ENCODE data around the gene TP53RK. TPM values are rescaled to one million over a fixed set of nuclear protein-coding genes. Genes with fewer than 3 reads are reported as not detected.

The TP53RK gene
- polyA plus RNA-seq, 1 donor from 2014 or later: 22.7 TPM

DNA sequence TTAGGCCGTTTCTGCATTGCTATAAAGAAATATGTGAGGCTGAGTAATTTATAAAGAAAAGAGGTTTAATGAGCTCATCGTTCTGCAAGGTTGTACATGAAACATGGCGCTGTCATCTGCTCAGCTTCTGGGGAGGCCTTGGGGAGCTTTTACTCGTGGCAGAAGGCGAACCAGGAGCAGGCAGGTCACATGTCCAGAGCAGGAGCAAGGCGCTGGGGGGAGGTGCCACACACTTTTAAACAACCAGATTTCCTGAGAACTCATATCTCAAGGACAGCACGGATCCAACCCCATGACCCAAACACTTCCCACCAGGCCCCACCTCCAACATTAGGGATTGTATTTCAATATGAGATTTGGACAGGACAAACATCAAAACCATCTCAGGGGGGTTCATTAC lies 31.6 kb downstream of the TP53RK start:
- H3K9ac ChIP-seq (ENCODE audit: low read length): no peak overlapping the region
- H2AFZ ChIP-seq (ENCODE audit: low read depth, low read length): no peak overlapping the region
- TF ChIP-seq, protein P1, sequence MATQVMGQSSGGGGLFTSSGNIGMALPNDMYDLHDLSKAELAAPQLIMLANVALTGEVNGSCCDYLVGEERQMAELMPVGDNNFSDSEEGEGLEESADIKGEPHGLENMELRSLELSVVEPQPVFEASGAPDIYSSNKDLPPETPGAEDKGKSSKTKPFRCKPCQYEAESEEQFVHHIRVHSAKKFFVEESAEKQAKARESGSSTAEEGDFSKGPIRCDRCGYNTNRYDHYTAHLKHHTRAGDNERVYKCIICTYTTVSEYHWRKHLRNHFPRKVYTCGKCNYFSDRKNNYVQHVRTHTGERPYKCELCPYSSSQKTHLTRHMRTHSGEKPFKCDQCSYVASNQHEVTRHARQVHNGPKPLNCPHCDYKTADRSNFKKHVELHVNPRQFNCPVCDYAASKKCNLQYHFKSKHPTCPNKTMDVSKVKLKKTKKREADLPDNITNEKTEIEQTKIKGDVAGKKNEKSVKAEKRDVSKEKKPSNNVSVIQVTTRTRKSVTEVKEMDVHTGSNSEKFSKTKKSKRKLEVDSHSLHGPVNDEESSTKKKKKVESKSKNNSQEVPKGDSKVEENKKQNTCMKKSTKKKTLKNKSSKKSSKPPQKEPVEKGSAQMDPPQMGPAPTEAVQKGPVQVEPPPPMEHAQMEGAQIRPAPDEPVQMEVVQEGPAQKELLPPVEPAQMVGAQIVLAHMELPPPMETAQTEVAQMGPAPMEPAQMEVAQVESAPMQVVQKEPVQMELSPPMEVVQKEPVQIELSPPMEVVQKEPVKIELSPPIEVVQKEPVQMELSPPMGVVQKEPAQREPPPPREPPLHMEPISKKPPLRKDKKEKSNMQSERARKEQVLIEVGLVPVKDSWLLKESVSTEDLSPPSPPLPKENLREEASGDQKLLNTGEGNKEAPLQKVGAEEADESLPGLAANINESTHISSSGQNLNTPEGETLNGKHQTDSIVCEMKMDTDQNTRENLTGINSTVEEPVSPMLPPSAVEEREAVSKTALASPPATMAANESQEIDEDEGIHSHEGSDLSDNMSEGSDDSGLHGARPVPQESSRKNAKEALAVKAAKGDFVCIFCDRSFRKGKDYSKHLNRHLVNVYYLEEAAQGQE (IDR thresholded peaks at IDR 0.05; ENCODE audit: borderline replicate concordance): no peak
- TF ChIP-seq SMC3 (conservative IDR thresholded peaks at IDR 0.05; ENCODE audit: poor library complexity) (no peak), RAD21 (conservative IDR thresholded peaks at IDR 0.05) (no peak), POLR2AphosphoS5 (IDR thresholded peaks at IDR 0.05) (no peak), TAF1 (IDR thresholded peaks at IDR 0.05; ENCODE audit: low read depth) (no peak), EZH2 (IDR thresholded peaks at IDR 0.05; ENCODE audit: borderline replicate concordance, insufficient read depth, low read length, poor library complexity, severe bottlenecking) (no peak), MXI1 (conservative IDR thresholded peaks at IDR 0.05; ENCODE audit: poor library complexity, severe bottlenecking) (no peak), EP300 (conservative IDR thresholded peaks at IDR 0.05; ENCODE audit: poor library complexity, severe bottlenecking) (no peak)
- TF ChIP-seq, protein P2, sequence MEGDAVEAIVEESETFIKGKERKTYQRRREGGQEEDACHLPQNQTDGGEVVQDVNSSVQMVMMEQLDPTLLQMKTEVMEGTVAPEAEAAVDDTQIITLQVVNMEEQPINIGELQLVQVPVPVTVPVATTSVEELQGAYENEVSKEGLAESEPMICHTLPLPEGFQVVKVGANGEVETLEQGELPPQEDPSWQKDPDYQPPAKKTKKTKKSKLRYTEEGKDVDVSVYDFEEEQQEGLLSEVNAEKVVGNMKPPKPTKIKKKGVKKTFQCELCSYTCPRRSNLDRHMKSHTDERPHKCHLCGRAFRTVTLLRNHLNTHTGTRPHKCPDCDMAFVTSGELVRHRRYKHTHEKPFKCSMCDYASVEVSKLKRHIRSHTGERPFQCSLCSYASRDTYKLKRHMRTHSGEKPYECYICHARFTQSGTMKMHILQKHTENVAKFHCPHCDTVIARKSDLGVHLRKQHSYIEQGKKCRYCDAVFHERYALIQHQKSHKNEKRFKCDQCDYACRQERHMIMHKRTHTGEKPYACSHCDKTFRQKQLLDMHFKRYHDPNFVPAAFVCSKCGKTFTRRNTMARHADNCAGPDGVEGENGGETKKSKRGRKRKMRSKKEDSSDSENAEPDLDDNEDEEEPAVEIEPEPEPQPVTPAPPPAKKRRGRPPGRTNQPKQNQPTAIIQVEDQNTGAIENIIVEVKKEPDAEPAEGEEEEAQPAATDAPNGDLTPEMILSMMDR (IDR thresholded peaks at IDR 0.05; ENCODE audit: poor library complexity, severe bottlenecking): no peak
- H3K36me3 ChIP-seq (ENCODE audit: insufficient read depth, low read length): peaks cover 7% of the 10 kb centered on the region
- H3K4me3 ChIP-seq (ENCODE audit: low read length): no peak overlapping the region
- peaks cover 6% of the 10 kb centered on the region for H3K9me3 ChIP-seq (ENCODE audit: low read length)
- H3K9me2 ChIP-seq (ENCODE audit: insufficient read depth, low read length): no peaks in the 10 kb centered on the region
- H3K27me3 ChIP-seq (ENCODE audit: insufficient read depth, low read depth, low read length): no peaks in the 10 kb centered on the region
- no peaks in the 10 kb centered on the region for H3K79me2 ChIP-seq (replicated peaks; ENCODE audit: insufficient read depth, low read length)
- H4K20me1 ChIP-seq (ENCODE audit: insufficient read depth): no peaks in the 10 kb centered on the region
- no peak overlapping the region for H3K4me2 ChIP-seq (ENCODE audit: low read length)
- no peaks in the 10 kb centered on the region for H3F3A ChIP-seq (ENCODE audit: insufficient read depth, low read length, poor library complexity, severe bottlenecking)
- H3K27ac ChIP-seq (ENCODE audit: low read length): no peak overlapping the region

DNA sequence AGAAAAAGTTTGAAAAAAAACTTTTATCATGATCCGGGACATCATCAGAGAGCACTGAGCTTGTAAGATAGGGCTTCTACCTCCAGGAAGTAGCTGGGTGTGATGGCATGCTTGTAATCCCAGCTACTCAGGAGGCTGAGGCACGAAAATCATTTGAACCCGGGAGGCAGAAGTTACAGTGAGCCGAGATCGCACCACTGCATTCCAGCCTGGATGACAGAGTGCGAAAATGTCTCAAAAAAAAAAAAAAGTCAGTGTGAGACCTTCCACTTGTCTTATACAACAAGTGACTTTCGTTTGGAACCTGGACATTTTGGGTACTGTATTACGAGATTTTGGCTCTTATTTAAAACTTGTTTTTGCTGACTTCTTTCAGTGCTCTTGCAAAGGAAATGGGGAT lies 32.1 kb downstream of the TP53RK start:
- Histone ChIP-seq H3K9me2 (ENCODE audit: insufficient read depth, low read length) (no peaks in the 10 kb centered on the region), H4K20me1 (ENCODE audit: insufficient read depth) (no peaks in the 10 kb centered on the region), H3K4me2 (ENCODE audit: low read length) (no peak overlapping the region), H3K9ac (ENCODE audit: low read length) (no peak overlapping the region), H3K27me3 (ENCODE audit: insufficient read depth, low read depth, low read length) (no peaks in the 10 kb centered on the region), H3K79me2 (replicated peaks; ENCODE audit: insufficient read depth, low read length) (no peaks in the 10 kb centered on the region), H3K9me3 (ENCODE audit: low read length) (peaks cover 6% of the 10 kb centered on the region), H3K36me3 (ENCODE audit: insufficient read depth, low read length) (peaks cover 7% of the 10 kb centered on the region), H3F3A (ENCODE audit: insufficient read depth, low read length, poor library complexity, severe bottlenecking) (no peaks in the 10 kb centered on the region), H3K27ac (ENCODE audit: low read length) (no peak overlapping the region), H3K4me3 (ENCODE audit: low read length) (no peak overlapping the region), H2AFZ (ENCODE audit: low read depth, low read length) (no peak overlapping the region)
- no peak for TF ChIP-seq POLR2AphosphoS5 (IDR thresholded peaks at IDR 0.05)
- TF ChIP-seq EZH2 (IDR thresholded peaks at IDR 0.05; ENCODE audit: borderline replicate concordance, insufficient read depth, low read length, poor library complexity, severe bottlenecking): no peak
- no peak for TF ChIP-seq TAF1 (IDR thresholded peaks at IDR 0.05; ENCODE audit: low read depth)
- TF ChIP-seq EP300 (conservative IDR thresholded peaks at IDR 0.05; ENCODE audit: poor library complexity, severe bottlenecking): no peak
- TF ChIP-seq MXI1 (conservative IDR thresholded peaks at IDR 0.05; ENCODE audit: poor library complexity, severe bottlenecking): no peak
- TF ChIP-seq, protein P2 (IDR thresholded peaks at IDR 0.05; ENCODE audit: poor library complexity, severe bottlenecking): no peak
- TF ChIP-seq RAD21 (conservative IDR thresholded peaks at IDR 0.05): no peak
- TF ChIP-seq SMC3 (conservative IDR thresholded peaks at IDR 0.05; ENCODE audit: poor library complexity): no peak
- TF ChIP-seq, protein P1 (IDR thresholded peaks at IDR 0.05; ENCODE audit: borderline replicate concordance): no peak
